Endothelial cell of umbilical vein (primary cell): ENCODE measurements around the gene RBM20. TPM values are rescaled to one million over a fixed set of nuclear protein-coding genes. Genes with fewer than 3 reads are reported as not detected.

Source experiments
- BruUV-seq: library from RNA; stranded (reverse); fragments of 400-500 nt; replicated peaks from 2 replicates; lab custom pipeline; 2021; lab: Mats Ljungman, UMichigan
- CTCF ChIA-PET: fragments of 300-600, 350-600 bp; sonication (Branson Sonifier 250); formaldehyde crosslinking; loops from one replicate; lab custom pipeline; 2021; ENCODE audit warnings: antibody characterized with exemption, inconsistent platforms; lab: Charles Lee
- POLR2A ChIA-PET: fragments of 300-600, 350-600 bp; sonication (Branson Sonifier 250); formaldehyde crosslinking; loops from one replicate; lab custom pipeline; 2021; ENCODE audit warnings: antibody characterized with exemption, inconsistent platforms; lab: Charles Lee
- DNase-seq: peaks from one replicate; pipeline ENCODE4 v3.0.0-alpha.2; 2011; ENCODE audit warnings: low read depth, low spot score
- FAIRE-seq: peaks from 2 replicates; lab custom pipeline; 2011; peaks lifted over from hg19 to GRCh38; lab: Jason Lieb, UNC
- H2AFZ ChIP-seq: 2 replicates; pipeline ENCODE4 v1.6.0; 2012; ENCODE audit warnings: low read depth, low read length, control low read depth, inconsistent platforms
- H3K27ac ChIP-seq: 2 replicates; pipeline ENCODE4 v1.5.1; 2011; ENCODE audit warnings: low read depth, mild to moderate bottlenecking, control low read depth, low read length, moderate library complexity; ENCODE audit not compliant: insufficient read depth
- H3K27me3 ChIP-seq, 2 experiments: 2 replicates each; pipeline versions ENCODE4 v1.6.0 to v1.6.1; 2011; ENCODE audit warnings: low read length in 2 of 2, mixed read lengths in 1 of 2; ENCODE audit not compliant: control insufficient read depth in 2 of 2, insufficient read depth in 2 of 2
- H3K36me3 ChIP-seq, 2 experiments: 2 replicates in 1 of 2; 3 replicates in 1 of 2; pipeline ENCODE4 v1.5.1; 2011; ENCODE audit warnings: low read length in 2 of 2, mild to moderate bottlenecking in 1 of 2, moderate library complexity in 1 of 2; ENCODE audit not compliant: control insufficient read depth in 2 of 2, insufficient read depth in 2 of 2; ENCODE audit errors: extremely low read depth in 1 of 2
- H3K4me1 ChIP-seq: 3 replicates; pipeline ENCODE4 v1.5.1; 2011; ENCODE audit warnings: mild to moderate bottlenecking, low read length; ENCODE audit not compliant: control insufficient read depth, insufficient read depth; ENCODE audit errors: extremely low read depth
- H3K4me2 ChIP-seq: 2 replicates; pipeline ENCODE4 v1.6.1; 2011; ENCODE audit warnings: low read length, control low read depth, mixed read lengths; ENCODE audit not compliant: insufficient read depth
- H3K4me3 ChIP-seq, 3 experiments: fragments of 200-600 bp in 1 of 3; sonication (generic), shearing (Covaris generic) in 1 of 3; replicated peaks in 1 of 3; 2 replicates each; pipeline ENCODE4 v1.5.1; 2011 to 2016; ENCODE audit warnings: control low read depth in 3 of 3, low read length in 3 of 3, mild to moderate bottlenecking in 2 of 3, inconsistent platforms in 1 of 3, low read depth in 1 of 3, moderate library complexity in 1 of 3; ENCODE audit not compliant: insufficient read depth in 1 of 3
- H3K79me2 ChIP-seq: 2 replicates; pipeline ENCODE4 v1.6.0; 2012; ENCODE audit warnings: low read length, inconsistent platforms; ENCODE audit not compliant: control insufficient read depth, insufficient read depth
- H3K9ac ChIP-seq: replicated peaks from 2 replicates; pipeline ENCODE3; 2011; ENCODE audit warnings: low read length, control low read depth; ENCODE audit not compliant: insufficient read depth; ENCODE audit errors: extremely low read depth
- H3K9me1 ChIP-seq: replicated peaks from 3 replicates; pipeline ENCODE4 v1.6.0; 2011; ENCODE audit warnings: mild to moderate bottlenecking, low read length; ENCODE audit not compliant: control insufficient read depth, insufficient read depth; ENCODE audit errors: extremely low read depth
- H3K9me3 ChIP-seq: replicated peaks from 2 replicates; pipeline ENCODE4 v1.5.1; 2012; ENCODE audit warnings: low read length, inconsistent platforms; ENCODE audit not compliant: control insufficient read depth, insufficient read depth
- H4K20me1 ChIP-seq: replicated peaks from 2 replicates; pipeline ENCODE3; 2011; ENCODE audit warnings: mild to moderate bottlenecking, low read length; ENCODE audit not compliant: control insufficient read depth, insufficient read depth; ENCODE audit errors: extremely low read depth
- CTCF ChIP-seq, 2 donors: IDR thresholded peaks; 1 replicate in 1 of 2; 2 replicates in 1 of 2; pipeline ENCODE4 v1.5.1; 2011; ENCODE audit warnings: low read length in 2 of 2, mild to moderate bottlenecking in 2 of 2, moderate library complexity in 2 of 2, control low read depth in 1 of 2, inconsistent platforms in 1 of 2, low read depth in 1 of 2; ENCODE audit not compliant: insufficient read depth in 1 of 2; ENCODE audit errors: extremely low read depth in 1 of 2
- EZH2 ChIP-seq: IDR thresholded peaks from 2 replicates; pipeline ENCODE4 v1.6.1; 2012; ENCODE audit warnings: borderline replicate concordance, low read depth, mild to moderate bottlenecking, moderate library complexity, low read length, inconsistent platforms; ENCODE audit not compliant: severe bottlenecking
- FOS ChIP-seq: IDR thresholded peaks from 2 replicates; pipeline ENCODE4 v1.6.1; 2011; ENCODE audit warnings: mild to moderate bottlenecking, low read length, moderate library complexity, borderline replicate concordance; ENCODE audit not compliant: insufficient read depth
- GATA2 ChIP-seq: IDR thresholded peaks from 2 replicates; pipeline ENCODE4 v1.7.0; 2011; ENCODE audit warnings: low read depth, mild to moderate bottlenecking, moderate library complexity, mixed read lengths, low read length; ENCODE audit not compliant: insufficient read length, insufficient read depth
- JUN ChIP-seq: IDR thresholded peaks from 2 replicates; pipeline ENCODE4 v1.6.1; 2011; ENCODE audit warnings: borderline replicate concordance, low read depth; ENCODE audit not compliant: insufficient read length, insufficient read depth
- MAX ChIP-seq: IDR thresholded peaks from 2 replicates; pipeline ENCODE4 v1.6.1; 2011; ENCODE audit not compliant: insufficient read depth, insufficient read length
- MYC ChIP-seq: IDR thresholded peaks from one replicate; pipeline ENCODE4 v1.6.1; 2011; ENCODE audit warnings: mild to moderate bottlenecking, low read depth, low read length
- POLR2A ChIP-seq: IDR thresholded peaks from 2 replicates; pipeline ENCODE4 v1.6.1; 2012; ENCODE audit warnings: low read depth, mild to moderate bottlenecking, control low read depth, low read length
- POLR2AphosphoS5 ChIP-seq: IDR thresholded peaks from 2 replicates; pipeline ENCODE4 v1.6.1; 2012; ENCODE audit warnings: low read depth, mild to moderate bottlenecking, control low read depth, low read length, moderate library complexity; ENCODE audit not compliant: insufficient read depth
- dilution Hi-C: fragments of 300-500 bp; cut with MboI; formaldehyde crosslinking; loops from one replicate; pipeline ENCODE4 v1.15.0; 2019; ENCODE audit warnings: low sequenced_read_pairs; ENCODE audit not compliant: extremely low pct_ligation_motif_present
- intact Hi-C: fragments of 100-400 bp; cut with micrococcal nuclease; formaldehyde crosslinking; loops from one replicate; pipeline ENCODE4 v1.10.0; 2022
- polyA plus RNA-seq, 4 experiments: library from polyadenylated mRNA; depleted of rRNA in 3 of 4; stranded (reverse) in 3 of 4; unstranded in 1 of 4; fragments of >200 nt; gene quantifications; 2 replicates each; pipeline versions ENCODE4 v1.2.1 to v1.2.3, GENCODE V29; 2011 to 2012; ENCODE audit warnings: missing spikeins in 1 of 4
- total RNA-seq: library from RNA; stranded (reverse); gene quantifications from 2 replicates; pipeline ENCODE4 v1.2.3, GENCODE V29; 2021

Gene RBM20
- total and polyA plus RNA-seq, 2 donors (not counting 3 experiments of a cell fraction or from before 2014, with no cell fraction given): 0.04 TPM; not detected in 1

GRCh38 chr10:110750931-110751330, 106.8 kb downstream of the RBM20 start:
- dilution Hi-C loops: no loop called here
- TF ChIP-seq GATA2 (no peak), POLR2AphosphoS5 (no peak), CTCF (IDR thresholded peaks at IDR 0.05; ENCODE audit: extremely low read depth in 1 of 2, insufficient read depth in 1 of 2, low read depth in 1 of 2, low read length in 2 of 2) (no peak), JUN (no peak)
- Histone ChIP-seq H3K36me3 (no peaks in the 10 kb centered on the region), H4K20me1 (no peaks in the 10 kb centered on the region), H3K79me2 (no peaks in the 10 kb centered on the region), H3K9ac (no peak overlapping the region), H3K4me2 (no peak overlapping the region), H3K27me3 (no peaks in the 10 kb centered on the region), H3K27ac (no peak overlapping the region), H2AFZ (no peak overlapping the region), H3K4me3 (no peak overlapping the region), H3K4me1 (peaks cover 23% of the 10 kb centered on the region), H3K9me3 (no peaks in the 10 kb centered on the region), H3K9me1 (no peaks in the 10 kb centered on the region)
- FAIRE-seq (no peak), DNase-seq (no peak)
- ChIA-PET CTCF (no interaction called here), POLR2A (no interaction called here)
- BruUV-seq: no TSS peak
- intact Hi-C loops: no loop called here

- ChIA-PET CTCF (no interaction called here), POLR2A (no interaction called here)
- Histone ChIP-seq H3K9me3 (no peaks in the 10 kb centered on the region), H3K4me3 (no peak overlapping the region), H3K27me3 (no peaks in the 10 kb centered on the region), H3K4me1 (peaks cover 18% of the 10 kb centered on the region), H3K27ac (no peak overlapping the region), H3K9me1 (no peaks in the 10 kb centered on the region), H2AFZ (no peak overlapping the region), H3K4me2 (no peak overlapping the region), H3K79me2 (no peaks in the 10 kb centered on the region), H4K20me1 (no peaks in the 10 kb centered on the region), H3K36me3 (no peaks in the 10 kb centered on the region), H3K9ac (no peak overlapping the region)
- intact Hi-C loops (no loop called here), dilution Hi-C loops (no loop called here)
- no TSS peak for BruUV-seq
- no peak for DNase-seq
- TF ChIP-seq GATA2 (no peak), POLR2AphosphoS5 (no peak), CTCF (IDR thresholded peaks at IDR 0.05; ENCODE audit: extremely low read depth in 1 of 2, insufficient read depth in 1 of 2, low read depth in 1 of 2, low read length in 2 of 2) (no peak), POLR2A (no peak), FOS (no peak), EZH2 (no peak), JUN (no peak), MYC (no peak), MAX (no peak)
- FAIRE-seq: no peak
These were observed 107.7 kb downstream of the RBM20 start for GRCh38 chr10:110751850-110752249.
